ENCODE data around the gene FAM3A. TPM values are rescaled to one million over a fixed set of nuclear protein-coding genes. Genes with fewer than 3 reads are reported as not detected.

Gene FAM3A
- total RNA-seq, 2 experiments from 2014 or later, result 16.4 to 21.9 TPM

DNA sequence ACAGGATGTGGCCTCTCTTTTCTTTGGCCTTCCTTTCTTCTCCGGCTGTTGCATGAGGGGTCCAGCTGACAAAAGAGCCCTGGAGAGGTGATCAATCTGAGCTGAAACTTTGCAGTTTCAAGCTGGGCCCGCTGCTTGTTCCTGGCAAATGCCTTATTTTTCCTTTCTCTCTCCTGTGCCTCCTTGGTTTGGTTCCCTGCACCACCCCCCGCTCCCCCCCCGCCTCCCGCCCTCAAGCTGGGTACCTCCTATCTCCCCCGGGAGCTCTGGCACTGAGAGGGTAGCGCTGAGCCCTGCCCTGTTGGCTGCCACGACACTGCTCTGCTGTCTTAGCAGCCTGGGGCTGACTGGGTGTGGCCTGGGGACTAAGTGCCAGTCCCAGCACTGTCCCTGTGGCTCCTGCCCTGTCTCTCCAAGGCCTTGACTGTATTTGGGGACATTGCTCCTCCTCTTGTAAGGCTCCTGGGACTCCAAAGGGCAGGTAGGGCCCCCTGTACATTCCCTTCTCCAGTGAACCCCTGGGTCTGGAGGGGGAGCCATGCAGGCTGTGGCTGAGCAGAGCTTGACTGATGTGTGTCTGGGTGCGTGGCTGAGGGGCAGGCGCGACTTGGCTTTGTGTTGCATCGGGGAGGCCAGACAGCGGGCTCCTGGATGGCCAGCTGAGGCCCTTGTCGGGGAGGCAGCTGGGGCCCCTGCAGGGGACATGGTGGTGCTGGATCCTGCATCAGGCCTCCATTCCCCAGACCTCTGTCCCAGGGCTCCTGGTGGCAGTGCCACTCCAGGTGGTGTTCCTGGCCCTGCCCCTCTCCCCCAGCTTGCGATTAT is 56.9 kb downstream of the FAM3A start:
- Histone ChIP-seq H4K20me1 (ENCODE audit: insufficient read depth, low read length) (no peaks in the 10 kb centered on the region), H2AFZ (ENCODE audit: low read length) (no peak overlapping the region), H3K4me1 (ENCODE audit: insufficient read depth, low read length, poor library complexity, severe bottlenecking) (peaks cover 9% of the 10 kb centered on the region), H3K9me2 (ENCODE audit: insufficient read depth, low read length) (no peaks in the 10 kb centered on the region), H3K27ac (ENCODE audit: low read depth, low read length, poor library complexity, severe bottlenecking) (no peak overlapping the region), H3K9me3 (ENCODE audit: low read length) (no peaks in the 10 kb centered on the region), H3K4me2 (ENCODE audit: low read length) (peak overlapping the region; percentile 64), H3K36me3 (ENCODE audit: insufficient read depth, low read length) (no peaks in the 10 kb centered on the region), H3K4me3 (ENCODE audit: low read depth, low read length, poor library complexity, severe bottlenecking) (peak overlapping the region; percentile 61), H3K79me2 (ENCODE audit: insufficient read depth, low read depth, low read length) (no peaks in the 10 kb centered on the region)
- TF ChIP-seq EZH2phosphoT487 (IDR thresholded peaks at IDR 0.05; ENCODE audit: borderline replicate concordance, low read depth, low read length), result no peak
- TF ChIP-seq, protein P1, sequence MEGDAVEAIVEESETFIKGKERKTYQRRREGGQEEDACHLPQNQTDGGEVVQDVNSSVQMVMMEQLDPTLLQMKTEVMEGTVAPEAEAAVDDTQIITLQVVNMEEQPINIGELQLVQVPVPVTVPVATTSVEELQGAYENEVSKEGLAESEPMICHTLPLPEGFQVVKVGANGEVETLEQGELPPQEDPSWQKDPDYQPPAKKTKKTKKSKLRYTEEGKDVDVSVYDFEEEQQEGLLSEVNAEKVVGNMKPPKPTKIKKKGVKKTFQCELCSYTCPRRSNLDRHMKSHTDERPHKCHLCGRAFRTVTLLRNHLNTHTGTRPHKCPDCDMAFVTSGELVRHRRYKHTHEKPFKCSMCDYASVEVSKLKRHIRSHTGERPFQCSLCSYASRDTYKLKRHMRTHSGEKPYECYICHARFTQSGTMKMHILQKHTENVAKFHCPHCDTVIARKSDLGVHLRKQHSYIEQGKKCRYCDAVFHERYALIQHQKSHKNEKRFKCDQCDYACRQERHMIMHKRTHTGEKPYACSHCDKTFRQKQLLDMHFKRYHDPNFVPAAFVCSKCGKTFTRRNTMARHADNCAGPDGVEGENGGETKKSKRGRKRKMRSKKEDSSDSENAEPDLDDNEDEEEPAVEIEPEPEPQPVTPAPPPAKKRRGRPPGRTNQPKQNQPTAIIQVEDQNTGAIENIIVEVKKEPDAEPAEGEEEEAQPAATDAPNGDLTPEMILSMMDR (conservative IDR thresholded peaks at IDR 0.05; ENCODE audit: low read length), result no peak
- ChIA-PET CTCF (ENCODE audit: unreplicated experiment) (interaction anchor here (1.0 kb wide), 1 partner anchor 19 kb away, joined by 3 read pairs; no protein-coding TSS in a partner anchor), POLR2A (no interaction called here)
- intact Hi-C loops (cut with micrococcal nuclease; ENCODE audit: unreplicated experiment), result no loop called here
- no TSS peak for BruUV-seq (replicated peaks)
- DNase-seq (ENCODE audit: low spot score), result peak; percentile 13

DNA sequence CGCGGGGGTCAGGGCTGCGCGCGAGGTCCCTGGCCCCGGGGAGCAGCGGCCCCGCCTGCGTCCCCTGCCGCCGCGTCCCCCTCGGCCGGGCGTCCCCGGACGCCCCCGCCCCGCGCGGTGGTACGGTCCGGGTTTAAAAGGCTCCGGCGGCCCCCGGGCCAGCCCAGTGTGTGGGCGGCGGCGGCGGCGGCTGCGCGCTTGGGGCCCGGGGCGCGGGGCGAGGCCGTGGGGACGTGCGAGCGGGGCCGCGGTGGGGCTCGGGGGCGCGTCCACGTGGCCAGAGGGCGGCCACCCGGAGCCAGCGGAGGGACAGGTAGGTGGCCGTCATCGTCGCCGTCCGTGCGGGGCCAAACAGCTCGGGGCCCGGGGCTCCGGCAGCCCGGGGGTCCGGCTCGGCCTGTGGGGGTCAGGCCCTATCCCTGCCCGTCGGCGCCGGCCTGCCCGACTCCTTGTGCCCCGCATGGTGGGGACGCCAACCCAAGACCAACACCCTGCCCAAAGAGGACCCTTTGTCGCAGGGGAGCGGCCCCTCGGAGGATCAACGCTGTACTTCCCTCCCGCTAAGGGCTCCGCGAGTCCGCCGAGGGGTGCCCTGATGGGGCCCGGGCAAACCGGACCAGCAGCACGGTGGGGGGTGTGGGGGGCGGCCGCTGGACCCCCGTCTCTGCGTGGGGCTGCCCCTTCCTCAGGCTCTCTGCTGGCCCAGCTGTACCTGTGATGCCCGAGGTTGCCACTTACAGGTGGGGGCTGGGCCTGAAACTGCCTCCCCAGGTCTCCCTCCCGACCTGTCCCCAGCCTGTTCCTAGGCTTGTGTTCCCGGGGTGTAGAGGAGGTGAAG is 57.7 kb downstream of the FAM3A start, which contains the start of gene PLXNA3:
Gene PLXNA3 (plus strand): TSS at position 166 of the 838 bp plus-strand sequence. CDS start 1,903 bp downstream, outside the sequence.
- TF ChIP-seq EZH2phosphoT487 (IDR thresholded peaks at IDR 0.05; ENCODE audit: borderline replicate concordance, low read depth, low read length), result no peak
- TF ChIP-seq, protein P1 (conservative IDR thresholded peaks at IDR 0.05; ENCODE audit: low read length), result no peak
- DNase-seq (ENCODE audit: low spot score), result peak; percentile 48
- ChIA-PET CTCF (ENCODE audit: unreplicated experiment) (no interaction called here), POLR2A (interaction anchor here (0.7 kb wide), 1 partner anchor 23 kb away, joined by 3 read pairs; no protein-coding TSS in a partner anchor)
- Histone ChIP-seq H3K4me2 (ENCODE audit: low read length) (peak within 1 kb of the TSS; percentile 64), H3K9me3 (ENCODE audit: low read length) (no peaks in the 10 kb centered on the region), H3K36me3 (ENCODE audit: insufficient read depth, low read length) (no peaks in the 10 kb centered on the region), H3K79me2 (ENCODE audit: insufficient read depth, low read depth, low read length) (no peaks in the 10 kb centered on the region), H3K4me3 (ENCODE audit: low read depth, low read length, poor library complexity, severe bottlenecking) (peak within 1 kb of the TSS; percentile 61), H3K9me2 (ENCODE audit: insufficient read depth, low read length) (no peaks in the 10 kb centered on the region), H3K27ac (ENCODE audit: low read depth, low read length, poor library complexity, severe bottlenecking) (no peak within 1 kb of the TSS), H2AFZ (ENCODE audit: low read length) (peak within 1 kb of the TSS; percentile 61; the same call in 1 of the 2 replicates), H3K4me1 (ENCODE audit: insufficient read depth, low read length, poor library complexity, severe bottlenecking) (peaks cover 9% of the 10 kb centered on the region), H4K20me1 (ENCODE audit: insufficient read depth, low read length) (no peaks in the 10 kb centered on the region)
- no TSS peak for BruUV-seq (replicated peaks)
- intact Hi-C loops (cut with micrococcal nuclease; ENCODE audit: unreplicated experiment), result no loop called here
